Neural progenitor cell (in vitro differentiated cells): ENCODE data around the gene C12orf56.

Source experiments
- CTCF ChIP-seq: fragments of 200-600 bp; sonication (generic); IDR thresholded peaks from 2 replicates; pipeline ENCODE4 v1.5.1; 2017; ENCODE audit warnings: antibody characterized with exemption, mild to moderate bottlenecking
- EZH2 ChIP-seq: fragments of 200-600 bp; sonication (generic); IDR thresholded peaks from 2 replicates; pipeline ENCODE4 v1.6.1; 2017; ENCODE audit warnings: antibody characterized with exemption, mild to moderate bottlenecking, moderate library complexity
- EZH2phosphoT487 ChIP-seq: fragments of 200-600 bp; sonication (generic); IDR thresholded peaks from 2 replicates; pipeline ENCODE4 v1.6.1; 2017; ENCODE audit warnings: antibody characterized with exemption

- TF ChIP-seq CTCF (no peak), EZH2phosphoT487 (no peak), EZH2 (no peak)
Observed at GRCh38 chr12:64323476-64324225, 66.9 kb downstream of the C12orf56 start.
